GM21367 (cell line): ENCODE results near the gene CHTF18.
"Not testable (repeated sequence)": the region's sequence is repeated elsewhere in the genome, so short reads cannot be mapped to it uniquely, and the experiment has no call there.

Experiments
- ATAC-seq: cut with Tn5 transposase; IDR thresholded peaks from one replicate; pipeline ENCODE4 v1.9.1; 2021; ENCODE audit not compliant: unreplicated experiment

The CHTF18 gene

GRCh38 chr16:825341-826061 is 37.1 kb downstream of the CHTF18 start:
- no peak for ATAC-seq

- no peak for ATAC-seq
Observed at GRCh38 chr16:827513-827912, 39.1 kb downstream of the CHTF18 start.

GRCh38 chr16:828891-829290 is 40.5 kb downstream of the CHTF18 start:
- no peak for ATAC-seq

GRCh38 chr16:830107-830870 is 41.9 kb downstream of the CHTF18 start:
- no peak for ATAC-seq

- ATAC-seq = no peak
Observed at GRCh38 chr16:830871-831570, 42.6 kb downstream of the CHTF18 start.

- no peak for ATAC-seq
Observed at GRCh38 chr16:831571-832413, 43.4 kb downstream of the CHTF18 start.

- no peak for ATAC-seq
Observed at GRCh38 chr16:832652-833336, 44.4 kb downstream of the CHTF18 start.

- ATAC-seq = no peak
Observed at GRCh38 chr16:833411-833810, 45.0 kb downstream of the CHTF18 start.

- ATAC-seq = no peak
Observed at GRCh38 chr16:835373-835772, 47.0 kb downstream of the CHTF18 start.

- no peak for ATAC-seq
Observed at GRCh38 chr16:836221-836620, 47.8 kb downstream of the CHTF18 start.

GRCh38 chr16:836822-837221 is 48.4 kb downstream of the CHTF18 start:
- not testable (repeated sequence) for ATAC-seq

GRCh38 chr16:838741-839140 is 50.3 kb downstream of the CHTF18 start:
- ATAC-seq = no peak

GRCh38 chr16:839643-840408 is 51.4 kb downstream of the CHTF18 start:
- no peak for ATAC-seq

GRCh38 chr16:840561-841454 is 52.4 kb downstream of the CHTF18 start:
- ATAC-seq = no peak

- ATAC-seq = no peak
Observed at GRCh38 chr16:841455-842060, 53.1 kb downstream of the CHTF18 start.

- no peak for ATAC-seq
Observed at GRCh38 chr16:842061-842476, 53.6 kb downstream of the CHTF18 start.

- ATAC-seq = no peak
Observed at GRCh38 chr16:842711-843560, 54.5 kb downstream of the CHTF18 start.
